Calu3 (cell line): ENCODE measurements around the gene JMJD6. TPM values are rescaled to one million over a fixed set of nuclear protein-coding genes. Genes with fewer than 3 reads are reported as not detected.

ENCODE experiments used
- BruUV-seq: library from RNA; stranded (reverse); fragments of 400-500 nt; replicated peaks from 2 replicates; lab custom pipeline; 2021; lab: Mats Ljungman, UMichigan
- CTCF ChIA-PET: fragments of 300-600 bp; sonication (Branson Sonifier 250); formaldehyde crosslinking; loops from one replicate; lab custom pipeline; 2022; ENCODE audit warnings: antibody characterized with exemption; lab: Charles Lee
- DNase-seq: peaks from one replicate; pipeline ENCODE4 v3.0.0; 2022
- H3K27ac Mint-ChIP-seq: one replicate; pipeline ENCODE4 v1.8.0; 2022; ENCODE audit warnings: mixed read lengths; ENCODE audit not compliant: unreplicated experiment
- H3K27me3 Mint-ChIP-seq: one replicate; pipeline ENCODE4 v1.8.0; 2022; ENCODE audit warnings: mixed read lengths; ENCODE audit not compliant: unreplicated experiment
- H3K36me3 Mint-ChIP-seq: one replicate; pipeline ENCODE4 v1.8.0; 2022; ENCODE audit warnings: mild to moderate bottlenecking, moderate library complexity, mixed read lengths; ENCODE audit not compliant: insufficient read depth, unreplicated experiment
- H3K4me1 Mint-ChIP-seq: one replicate; pipeline ENCODE4 v1.8.0; 2022; ENCODE audit warnings: mild to moderate bottlenecking, low read depth, mixed read lengths; ENCODE audit not compliant: unreplicated experiment
- H3K4me3 Mint-ChIP-seq: one replicate; pipeline ENCODE4 v1.8.0; 2022; ENCODE audit warnings: mild to moderate bottlenecking, low read depth, moderate library complexity, mixed read lengths; ENCODE audit not compliant: unreplicated experiment
- H3K9me3 Mint-ChIP-seq: one replicate; pipeline ENCODE4 v1.8.0; 2022; ENCODE audit warnings: low read depth, mixed read lengths; ENCODE audit not compliant: unreplicated experiment
- CTCF ChIP-seq: fragments of 200-600 bp; IDR thresholded peaks from one replicate; pipeline ENCODE4 v1.8.0; 2022; ENCODE audit warnings: antibody characterized with exemption; ENCODE audit not compliant: unreplicated experiment
- intact Hi-C: fragments of 100-400 bp; cut with micrococcal nuclease; formaldehyde crosslinking; loops from one replicate; pipeline ENCODE4 v1.10.0; 2022; ENCODE audit not compliant: unreplicated experiment
- total RNA-seq: library from RNA; stranded (reverse); gene quantifications from 2 replicates; pipeline ENCODE4 v1.2.3, GENCODE V29; 2022

The JMJD6 gene
- total RNA-seq, 1 experiment from 2014 or later: 62.1 TPM

DNA sequence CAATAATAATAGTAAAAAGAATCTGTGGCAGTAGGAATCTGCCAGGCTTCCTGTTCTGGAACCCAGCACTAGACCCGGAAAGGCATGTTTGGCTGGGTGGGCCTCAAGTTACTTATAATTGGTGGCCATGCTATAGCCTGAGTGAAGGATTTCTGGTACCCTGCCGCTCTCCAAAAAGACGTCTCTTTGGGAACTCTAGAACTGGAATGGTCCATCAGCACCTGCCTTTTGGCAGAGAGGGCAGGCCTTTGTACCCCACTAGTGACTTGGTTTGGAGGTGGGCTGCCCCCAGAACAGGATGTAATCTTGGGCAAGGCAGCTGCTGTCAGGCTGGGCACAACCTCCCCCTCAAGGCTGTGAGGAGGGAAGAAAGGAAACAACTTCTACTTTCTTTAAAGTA lies 53.5 kb downstream of the JMJD6 start:
- H3K4me3 Mint-ChIP-seq: peak overlapping the region; percentile 82
- CTCF ChIA-PET: no interaction called here
- H3K27ac Mint-ChIP-seq: no peak overlapping the region
- no peak for DNase-seq
- H3K4me1 Mint-ChIP-seq: peaks cover 29% of the 10 kb centered on the region
- BruUV-seq: no TSS peak
- peaks cover 21% of the 10 kb centered on the region for H3K36me3 Mint-ChIP-seq
- H3K27me3 Mint-ChIP-seq: no peaks in the 10 kb centered on the region
- TF ChIP-seq CTCF: no peak
- no peaks in the 10 kb centered on the region for H3K9me3 Mint-ChIP-seq
- intact Hi-C loops: no loop called here

- peaks cover 21% of the 10 kb centered on the region for H3K36me3 Mint-ChIP-seq
- no peak for DNase-seq
- intact Hi-C loops: no loop called here
- peaks cover 31% of the 10 kb centered on the region for H3K4me1 Mint-ChIP-seq
- H3K27me3 Mint-ChIP-seq: no peaks in the 10 kb centered on the region
- TF ChIP-seq CTCF: no peak
- BruUV-seq: TSS peak; percentile 93
- peak overlapping the region; percentile 82 for H3K4me3 Mint-ChIP-seq
- CTCF ChIA-PET: interaction anchor here (0.9 to 2.3 kb wide), 6 partner anchors 9 to 144 kb away, joined by 3 to 13 read pairs (median 4); no protein-coding TSS in a partner anchor
- peak overlapping the region; percentile 81 for H3K27ac Mint-ChIP-seq
- no peaks in the 10 kb centered on the region for H3K9me3 Mint-ChIP-seq
Observed at GRCh38 chr17:76672270-76672851, 54.0 kb downstream of the JMJD6 start.

- peak overlapping the region; percentile 82 for H3K4me3 Mint-ChIP-seq
- H3K9me3 Mint-ChIP-seq: no peaks in the 10 kb centered on the region
- H3K4me1 Mint-ChIP-seq: peaks cover 31% of the 10 kb centered on the region
- no peak for DNase-seq
- H3K36me3 Mint-ChIP-seq: peaks cover 21% of the 10 kb centered on the region
- H3K27me3 Mint-ChIP-seq: no peaks in the 10 kb centered on the region
- TF ChIP-seq CTCF: no peak
- CTCF ChIA-PET: interaction anchor here (0.7 to 2.3 kb wide), 7 partner anchors 10 to 144 kb away, joined by 3 to 13 read pairs (median 3); no protein-coding TSS in a partner anchor
- H3K27ac Mint-ChIP-seq: peak overlapping the region; percentile 81
- intact Hi-C loops: loop anchor here (1.0 kb wide), 1 partner anchor 27 kb away; no protein-coding TSS in a partner anchor
- no TSS peak for BruUV-seq
Observed at GRCh38 chr17:76671912-76672262, 54.5 kb downstream of the JMJD6 start.

DNA sequence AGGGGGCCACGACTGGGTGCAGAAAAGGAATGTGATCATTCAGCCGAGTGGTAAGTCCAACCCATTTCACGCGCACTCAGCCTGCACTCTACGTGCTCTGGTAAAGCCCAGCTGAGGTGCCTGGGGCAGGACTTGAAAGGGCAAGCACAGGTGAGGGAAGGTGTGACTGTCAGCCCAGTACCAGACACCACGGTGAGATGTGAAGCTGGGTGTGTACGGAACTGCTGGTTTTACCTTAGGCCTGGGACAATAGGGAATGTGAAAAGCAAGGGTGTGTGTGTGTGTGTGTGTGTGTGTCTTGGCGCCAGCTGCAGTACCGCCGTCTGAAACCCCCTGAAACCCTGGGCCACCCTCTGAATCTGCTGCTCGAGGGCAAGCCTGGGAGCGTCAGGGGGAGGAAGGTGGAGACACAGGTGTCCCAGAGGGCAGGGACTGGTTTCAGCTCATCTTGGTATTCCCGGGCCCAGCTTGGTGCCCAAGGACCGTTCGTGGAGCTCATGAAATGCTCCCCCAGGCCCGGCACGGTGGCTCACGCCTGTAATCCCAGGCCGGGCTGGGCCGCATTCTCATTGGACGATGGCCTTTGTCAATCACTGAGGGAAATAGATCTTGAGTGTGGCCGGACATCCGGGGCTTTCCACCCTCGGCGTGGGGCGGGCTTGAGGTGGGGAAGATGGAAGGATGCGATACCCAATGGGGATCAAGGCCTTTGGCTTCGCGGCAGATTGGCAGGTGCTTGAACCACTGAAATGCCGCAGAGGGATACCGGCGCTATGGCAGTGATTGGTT lies 55.1 kb downstream of the JMJD6 start:
- peak; percentile 99 for DNase-seq
- peaks cover 31% of the 10 kb centered on the region for H3K4me1 Mint-ChIP-seq
- TF ChIP-seq CTCF: no peak
- H3K27me3 Mint-ChIP-seq: no peaks in the 10 kb centered on the region
- peaks cover 21% of the 10 kb centered on the region for H3K36me3 Mint-ChIP-seq
- H3K9me3 Mint-ChIP-seq: no peaks in the 10 kb centered on the region
- H3K27ac Mint-ChIP-seq: peak overlapping the region; percentile 81
- CTCF ChIA-PET: interaction anchor here (0.6 to 2.3 kb wide), 10 partner anchors 10 to 155 kb away, joined by 3 to 13 read pairs (median 3); no protein-coding TSS in a partner anchor
- peak overlapping the region; percentile 82 for H3K4me3 Mint-ChIP-seq
- no TSS peak for BruUV-seq
- intact Hi-C loops: loop anchor here (1.0 kb wide), 1 partner anchor 26 kb away; no protein-coding TSS in a partner anchor
